Measurements from ENCODE around the gene RPL18. TPM values are rescaled to one million over a fixed set of nuclear protein-coding genes. Genes with fewer than 3 reads are reported as not detected.

Gene RPL18
- total and polyA plus RNA-seq, 9 of the 15 experiments (the other 6 are each of a cell fraction or from before 2014, with no cell fraction given) = 312 to 2,635 (median 1,653) TPM

GRCh38 chr19:48642862-48643261 lies 23.9 kb upstream of the RPL18 start:
- H3K9ac ChIP-seq (ENCODE audit: insufficient read depth in 1 of 2, low read depth in 2 of 2, low read length in 2 of 2) = no peak overlapping the region
- POLR2A ChIA-PET = interaction anchor here (1.2 kb wide), 1 partner anchor 10 kb away, joined by 4 read pairs; no protein-coding TSS in a partner anchor
- in situ Hi-C loops (cut with MboI) = loop anchor here (5.0 to 10.0 kb wide), 2 partner anchors 194 to 332 kb away; partner anchors contain the start of gene HSD17B14
- 84% methylated on average over 5 of the region's 5 CpGs for WGBS (ENCODE audit: insufficient coverage, low coverage, missing lambda C conversion rate)
- no TSS peak for BruUV-seq (replicated peaks)
- H3K27me3 ChIP-seq (ENCODE audit: control insufficient read depth in 2 of 2, insufficient read depth in 2 of 2, low read length in 2 of 2) = no peaks in the 10 kb centered on the region
- TF ChIP-seq BCOR (IDR thresholded peaks at IDR 0.05) = 0 out of 2 replicates have a peak, but pooled peaks have one; percentile 33
- peak; percentile 88 for TF ChIP-seq ZNF121 (CRISPR knock-in tag; conservative IDR thresholded peaks at IDR 0.05)
- no peak for TF ChIP-seq GABPB1 (CRISPR knock-in tag; IDR thresholded peaks at IDR 0.05)
- TF ChIP-seq NELFE (IDR thresholded peaks at IDR 0.05; ENCODE audit: insufficient read depth, insufficient read length) = no peak
- peak; percentile 78 for TF ChIP-seq RBM25 (IDR thresholded peaks at IDR 0.05; ENCODE audit: low read depth, low read length, severe bottlenecking)
- TF ChIP-seq NKRF (IDR thresholded peaks at IDR 0.05; ENCODE audit: borderline replicate concordance) = no peak
- FAIRE-seq = no peak
- no peaks in the 10 kb centered on the region for H3K9me3 ChIP-seq (replicated peaks; ENCODE audit: control insufficient read depth, insufficient read depth, low read depth, low read length)
- H3K79me2 ChIP-seq (ENCODE audit: control insufficient read depth, insufficient read depth, low read length) = peaks cover 18% of the 10 kb centered on the region; the same call in 2 of the 3 replicates
- 0 out of 2 replicates have a peak, but pooled peaks cover 4% of the 10 kb centered on the region for H4K20me1 ChIP-seq (replicated peaks; ENCODE audit: control insufficient read depth, insufficient read depth, low read length)
- ATAC-seq = no peak
- no peak for DNase-seq (ENCODE audit: extremely low read depth in 1 of 4, low spot score in 3 of 4)
- H3K27ac ChIP-seq (ENCODE audit: extremely low read depth, low read depth, low read length) = no peak overlapping the region
- H2AFZ ChIP-seq (ENCODE audit: low read depth, low read length) = no peak overlapping the region
- no peak overlapping the region for H3K4me3 ChIP-seq
- CTCF ChIA-PET (ENCODE audit: low intra/inter-chr PET ratio) = no interaction called here
- no peaks in the 10 kb centered on the region for H3K36me3 ChIP-seq (ENCODE audit: control insufficient read depth, insufficient read depth, low read length)
- H3K4me2 ChIP-seq (ENCODE audit: insufficient read depth, low read length) = no peak overlapping the region
- no peaks in the 10 kb centered on the region for H3K9me1 ChIP-seq (ENCODE audit: control insufficient read depth, insufficient read depth, low read length)
- intact Hi-C loops (cut with micrococcal nuclease) = no loop called here
- peaks cover 28 to 54% of the 10 kb centered on the region in 2 experiments for H3K4me1 ChIP-seq (replicated peaks in 1 of 2; ENCODE audit: control insufficient read depth in 2 of 2, insufficient read depth in 2 of 2, low read length in 2 of 2)

All from K562 (cell line).